ENCODE data around the gene EYS.

The EYS gene

GRCh38 chr6:65623566-65623965 lies 83.5 kb downstream of the EYS start:
- Histone ChIP-seq H3K4me3 (ENCODE audit: low read length, poor library complexity, severe bottlenecking) (no peak overlapping the region), H3K9me3 (ENCODE audit: insufficient read depth, low read depth, low read length) (no peaks in the 10 kb centered on the region), H3K36me3 (ENCODE audit: insufficient read depth, low read length) (no peaks in the 10 kb centered on the region), H3K27me3 (ENCODE audit: insufficient read depth, low read length, poor library complexity, severe bottlenecking) (no peaks in the 10 kb centered on the region), H3K9ac (ENCODE audit: low read depth, low read length, poor library complexity, severe bottlenecking) (no peak overlapping the region), H2AFZ (ENCODE audit: low read length) (no peak overlapping the region), H3K9me2 (replicated peaks; ENCODE audit: low read depth, low read length) (no peaks in the 10 kb centered on the region), H3K4me1 (ENCODE audit: insufficient read depth, low read length, poor library complexity, severe bottlenecking) (no peaks in the 10 kb centered on the region), H3K79me2 (ENCODE audit: insufficient read depth, low read length) (no peaks in the 10 kb centered on the region), H4K20me1 (ENCODE audit: insufficient read depth, low read length, poor library complexity, severe bottlenecking) (no peaks in the 10 kb centered on the region), H3K4me2 (ENCODE audit: low read depth, low read length, poor library complexity, severe bottlenecking) (no peak overlapping the region), H3F3A (ENCODE audit: low read depth) (no peaks in the 10 kb centered on the region)
- TF ChIP-seq EZH2phosphoT487 (IDR thresholded peaks at IDR 0.05; ENCODE audit: borderline replicate concordance) = no peak
- no peak for TF ChIP-seq CTCF (conservative IDR thresholded peaks at IDR 0.05; ENCODE audit: low read length)

GRCh38 chr6:65610746-65611145 lies 96.3 kb downstream of the EYS start:
- Histone ChIP-seq H3K79me2 (ENCODE audit: insufficient read depth, low read length) (no peaks in the 10 kb centered on the region), H3K36me3 (ENCODE audit: insufficient read depth, low read length) (no peaks in the 10 kb centered on the region), H3K9ac (ENCODE audit: low read depth, low read length, poor library complexity, severe bottlenecking) (no peak overlapping the region), H3K4me1 (ENCODE audit: insufficient read depth, low read length, poor library complexity, severe bottlenecking) (no peaks in the 10 kb centered on the region), H3K9me3 (ENCODE audit: insufficient read depth, low read depth, low read length) (no peaks in the 10 kb centered on the region), H3K4me3 (ENCODE audit: low read length, poor library complexity, severe bottlenecking) (no peak overlapping the region), H4K20me1 (ENCODE audit: insufficient read depth, low read length, poor library complexity, severe bottlenecking) (no peaks in the 10 kb centered on the region), H3F3A (ENCODE audit: low read depth) (no peaks in the 10 kb centered on the region), H3K9me2 (replicated peaks; ENCODE audit: low read depth, low read length) (no peaks in the 10 kb centered on the region), H3K27me3 (ENCODE audit: insufficient read depth, low read length, poor library complexity, severe bottlenecking) (no peaks in the 10 kb centered on the region), H2AFZ (ENCODE audit: low read length) (no peak overlapping the region), H3K4me2 (ENCODE audit: low read depth, low read length, poor library complexity, severe bottlenecking) (no peak overlapping the region)
- no peak for TF ChIP-seq EZH2phosphoT487 (IDR thresholded peaks at IDR 0.05; ENCODE audit: borderline replicate concordance)
- no peak for TF ChIP-seq CTCF (conservative IDR thresholded peaks at IDR 0.05; ENCODE audit: low read length)

- Histone ChIP-seq H3K4me3 (ENCODE audit: low read length, poor library complexity, severe bottlenecking) (no peak overlapping the region), H4K20me1 (ENCODE audit: insufficient read depth, low read length, poor library complexity, severe bottlenecking) (no peaks in the 10 kb centered on the region), H3K27me3 (ENCODE audit: insufficient read depth, low read length, poor library complexity, severe bottlenecking) (no peaks in the 10 kb centered on the region), H2AFZ (ENCODE audit: low read length) (no peak overlapping the region), H3F3A (ENCODE audit: low read depth) (no peaks in the 10 kb centered on the region), H3K79me2 (ENCODE audit: insufficient read depth, low read length) (no peaks in the 10 kb centered on the region), H3K4me2 (ENCODE audit: low read depth, low read length, poor library complexity, severe bottlenecking) (no peak overlapping the region), H3K36me3 (ENCODE audit: insufficient read depth, low read length) (no peaks in the 10 kb centered on the region), H3K9ac (ENCODE audit: low read depth, low read length, poor library complexity, severe bottlenecking) (no peak overlapping the region), H3K4me1 (ENCODE audit: insufficient read depth, low read length, poor library complexity, severe bottlenecking) (no peaks in the 10 kb centered on the region), H3K9me3 (ENCODE audit: insufficient read depth, low read depth, low read length) (no peaks in the 10 kb centered on the region), H3K9me2 (replicated peaks; ENCODE audit: low read depth, low read length) (no peaks in the 10 kb centered on the region)
- TF ChIP-seq CTCF (conservative IDR thresholded peaks at IDR 0.05; ENCODE audit: low read length) (no peak), EZH2phosphoT487 (IDR thresholded peaks at IDR 0.05; ENCODE audit: borderline replicate concordance) (no peak)
These were observed 111.5 kb downstream of the EYS start for GRCh38 chr6:65595540-65595939.

Measured in Loucy (cell line).